ENCODE measurements around the gene OR52N2. TPM values are rescaled to one million over a fixed set of nuclear protein-coding genes. Genes with fewer than 3 reads are reported as not detected.
A peak's percentile ranks its signal among the peaks of the same experiment; 100 is the strongest.

Gene OR52N2
- total and polyA plus RNA-seq, 12 donors = not detected

DNA sequence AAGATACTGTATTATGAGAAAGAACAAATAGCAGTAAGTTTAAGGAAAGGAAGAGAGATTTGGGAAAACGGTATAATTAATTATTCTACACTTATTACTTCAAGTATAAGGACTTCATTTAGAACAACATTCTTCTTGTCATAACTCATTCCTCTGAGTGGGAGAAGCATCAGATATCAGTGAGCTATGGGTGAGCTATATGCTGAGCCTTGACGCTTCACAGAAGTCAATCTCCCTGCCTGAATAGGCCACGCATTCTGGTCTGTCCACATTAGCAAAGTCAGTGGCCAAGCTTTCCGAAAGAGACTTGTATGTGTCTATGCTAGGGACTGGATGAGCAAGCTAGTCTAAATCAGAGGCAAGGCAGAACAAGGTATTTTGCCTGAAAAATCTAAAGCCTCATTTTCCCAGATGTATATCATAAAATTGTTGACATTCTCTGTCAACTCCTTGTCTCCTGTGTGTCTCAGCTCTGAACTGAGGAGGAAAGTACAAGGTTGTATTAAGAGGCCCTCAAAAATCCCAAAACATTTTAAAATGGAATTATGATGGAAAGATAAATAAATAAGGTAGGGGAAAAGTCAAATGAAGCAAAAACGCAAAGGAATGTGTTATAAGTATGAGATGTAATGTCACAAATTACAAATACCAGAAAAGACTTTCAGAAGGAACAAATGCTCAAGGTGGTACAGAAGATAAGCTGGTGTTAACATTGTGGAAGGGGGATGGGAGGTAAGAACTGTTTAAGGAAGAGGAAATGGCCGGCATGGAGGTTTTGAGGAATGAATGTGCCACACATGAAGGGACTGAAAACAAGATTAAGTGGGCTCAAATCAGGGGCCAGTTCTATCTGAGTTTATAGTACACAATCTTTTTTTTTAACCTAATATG, 1.4 kb downstream of the OR52N2 start:
- DNase-seq = no peak
- Histone ChIP-seq H3K36me3 (replicated peaks in 1 of 2) (no peaks in the 10 kb centered on the region), H3K4me1 (replicated peaks in 1 of 2) (no peaks in the 10 kb centered on the region), H3K27ac (no peak overlapping the region), H3K4me3 (no peak overlapping the region), H3K27me3 (peaks cover 7% of the 10 kb centered on the region), H3K9me3 (replicated peaks in 1 of 3) (no peaks in the 10 kb centered on the region)
- intact Hi-C loops (cut with DNase I) = loop anchor here (5.0 to 10.0 kb wide), 4 partner anchors 215 to 688 kb away; partner anchors contain the start of gene TRIM6 (in 1 of the 2)
- 61 to 74% (median 66%) methylated on average over 6 of the region's 6 CpGs for WGBS, 4 donors
- no peak for TF ChIP-seq POLR2A (IDR thresholded peaks at IDR 0.05)
- TF ChIP-seq CTCF (IDR thresholded peaks at IDR 0.05) = no peak

DNA sequence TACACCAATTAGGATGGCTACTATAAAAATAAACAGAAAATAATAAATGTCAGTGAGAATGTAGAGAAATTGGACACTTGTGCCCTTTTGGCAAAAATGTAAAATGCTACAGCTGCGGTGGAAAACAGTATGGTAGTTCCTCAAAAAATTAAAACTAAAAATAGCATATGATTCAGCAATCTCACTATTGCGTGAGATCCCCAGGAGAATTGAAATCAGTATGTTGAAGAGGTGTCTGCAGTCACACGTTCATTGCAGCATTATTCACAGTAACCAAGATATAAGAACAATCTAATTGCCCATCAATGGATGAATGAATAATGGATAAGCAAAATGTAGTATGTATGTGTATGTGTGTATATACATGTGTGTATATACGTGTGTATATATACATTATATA, 6.8 kb downstream of the OR52N2 start:
- TF ChIP-seq POLR2A (IDR thresholded peaks at IDR 0.05) (no peak), CTCF (IDR thresholded peaks at IDR 0.05) (no peak)
- 42 to 56% (median 52%) methylated on average over 4 of the region's 4 CpGs for WGBS, 4 donors
- no peaks in the 10 kb centered on the region for H3K36me3 ChIP-seq (replicated peaks in 1 of 2)
- no peaks in the 10 kb centered on the region for H3K4me1 ChIP-seq (replicated peaks in 1 of 2)
- intact Hi-C loops (cut with DNase I) = no loop called here
- H3K4me3 ChIP-seq = no peak overlapping the region
- no peak for DNase-seq
- H3K27ac ChIP-seq = no peak overlapping the region
- H3K27me3 ChIP-seq = no peaks in the 10 kb centered on the region
- no peaks in the 10 kb centered on the region for H3K9me3 ChIP-seq (replicated peaks in 1 of 3)

DNA sequence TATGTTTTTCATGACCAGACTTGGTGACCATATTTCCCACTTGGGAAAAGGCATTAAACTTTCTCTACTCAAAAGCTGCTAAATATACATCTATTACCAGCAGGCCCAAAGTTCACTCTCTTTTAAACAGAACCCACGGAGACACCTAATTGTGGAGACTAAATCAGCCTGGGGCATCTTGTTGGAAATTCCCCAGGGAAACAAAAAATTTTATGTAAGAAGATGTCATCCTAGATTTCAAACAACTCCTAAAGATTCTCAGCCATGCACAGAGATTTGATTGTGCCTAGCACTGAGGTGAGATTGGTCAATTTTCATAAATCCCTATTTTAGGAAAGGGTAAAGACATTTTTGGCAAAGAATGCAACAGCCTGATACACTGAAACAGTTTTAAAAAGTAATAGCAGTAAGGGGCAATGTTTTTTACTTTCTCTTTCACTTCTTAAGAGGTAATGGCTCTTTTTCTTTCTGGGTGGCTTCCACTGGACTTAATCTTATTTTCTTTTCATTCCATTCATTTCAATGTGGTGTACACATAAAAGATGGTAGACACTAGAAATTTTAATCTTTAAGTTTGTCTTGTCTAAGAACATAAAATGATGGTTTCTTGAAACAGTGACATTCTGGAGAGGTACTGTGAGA, 9.6 kb downstream of the OR52N2 start:
- H3K27ac ChIP-seq = no peak overlapping the region
- TF ChIP-seq POLR2A (IDR thresholded peaks at IDR 0.05) (no peak), CTCF (IDR thresholded peaks at IDR 0.05) (no peak)
- intact Hi-C loops (cut with DNase I) = no loop called here
- no peak for DNase-seq
- H3K4me3 ChIP-seq = peak overlapping the region in 1 of 4 donors; percentile 22
- H3K4me1 ChIP-seq (replicated peaks in 1 of 2) = no peaks in the 10 kb centered on the region
- 49 to 57% (median 55%) methylated on average over 1 of the region's 1 CpG for WGBS, 4 donors
- H3K27me3 ChIP-seq = peaks cover 3% of the 10 kb centered on the region
- no peaks in the 10 kb centered on the region for H3K9me3 ChIP-seq (replicated peaks in 1 of 3)
- no peaks in the 10 kb centered on the region for H3K36me3 ChIP-seq (replicated peaks in 1 of 2)

- H3K9me3 ChIP-seq (replicated peaks in 1 of 3) = no peaks in the 10 kb centered on the region
- no peak overlapping the region for H3K27ac ChIP-seq
- intact Hi-C loops (cut with DNase I) = no loop called here
- TF ChIP-seq CTCF (IDR thresholded peaks at IDR 0.05) = no peak
- no peak for TF ChIP-seq POLR2A (IDR thresholded peaks at IDR 0.05)
- WGBS, 4 donors = 70 to 81% (median 76%) methylated on average over 6 of the region's 6 CpGs
- no peaks in the 10 kb centered on the region for H3K4me1 ChIP-seq (replicated peaks in 1 of 2)
- H3K27me3 ChIP-seq = no peaks in the 10 kb centered on the region
- H3K4me3 ChIP-seq = no peak overlapping the region
- no peak for DNase-seq
- H3K36me3 ChIP-seq (replicated peaks in 1 of 2) = no peaks in the 10 kb centered on the region
These were observed 22.6 kb downstream of the OR52N2 start for GRCh38 chr11:5831196-5831829.

Measured in adrenal gland (tissue), 12 donors.